CD4-positive, alpha-beta memory T cell (primary cell): ENCODE results near the gene MYB. TPM values are rescaled to one million over a fixed set of nuclear protein-coding genes. Genes with fewer than 3 reads are reported as not detected.

ENCODE experiments used
- CTCF ChIA-PET: fragments of 350-600 bp; sonication (Branson Sonifier 250); formaldehyde crosslinking; loops from one replicate; lab custom pipeline; 2021; ENCODE audit warnings: inconsistent platforms; ENCODE audit not compliant: partially characterized antibody; lab: Charles Lee
- POLR2A ChIA-PET: fragments of 350-600 bp; sonication (Branson Sonifier 250); formaldehyde crosslinking; loops from one replicate; lab custom pipeline; 2021; ENCODE audit not compliant: partially characterized antibody; lab: Charles Lee
- DNase-seq, 5 donors: peaks; one replicate each; pipeline versions ENCODE4 v3.0.0 to v3.0.0-alpha.2; 2020 to 2022; ENCODE audit warnings: mixed read lengths in 1 of 5
- H3K27ac ChIP-seq: one replicate; pipeline ENCODE4 v1.7.0; 2013; ENCODE audit warnings: low read depth, low read length
- H3K27me3 ChIP-seq: 2 replicates; pipeline ENCODE4 v1.7.0; 2013; ENCODE audit warnings: mild to moderate bottlenecking, low read length, moderate library complexity; ENCODE audit not compliant: insufficient read depth
- H3K36me3 ChIP-seq: 2 replicates; pipeline ENCODE4 v1.7.0; 2013; ENCODE audit warnings: mild to moderate bottlenecking, low read length, moderate library complexity; ENCODE audit not compliant: insufficient read depth
- H3K4me1 ChIP-seq: 2 replicates; pipeline ENCODE4 v1.7.0; 2013; ENCODE audit warnings: mild to moderate bottlenecking, low read length, moderate library complexity; ENCODE audit not compliant: insufficient read depth
- H3K4me3 ChIP-seq, 2 donors: one replicate each; pipeline ENCODE4 v1.7.0; 2013; ENCODE audit warnings: low read length in 2 of 2, mild to moderate bottlenecking in 1 of 2
- H3K9me3 ChIP-seq, 2 donors: one replicate each; pipeline ENCODE4 v1.7.0; 2013; ENCODE audit warnings: low read length in 2 of 2, control low read depth in 1 of 2; ENCODE audit not compliant: control insufficient read depth in 1 of 2
- H3K27ac Mint-ChIP-seq, 7 donors: one replicate each; pipeline ENCODE4 v1.8.0; 2020 to 2021; ENCODE audit warnings: mixed read lengths in 7 of 7, mild to moderate bottlenecking in 6 of 7, inconsistent platforms in 3 of 7, moderate library complexity in 3 of 7
- H3K27me3 Mint-ChIP-seq, 2 donors: one replicate each; pipeline ENCODE4 v1.8.0; 2020 to 2021; ENCODE audit warnings: mixed read lengths in 2 of 2
- H3K36me3 Mint-ChIP-seq, 2 donors: one replicate each; pipeline ENCODE4 v1.8.0; 2020 to 2021; ENCODE audit warnings: mixed read lengths in 2 of 2, inconsistent platforms in 1 of 2, mild to moderate bottlenecking in 1 of 2
- H3K4me1 Mint-ChIP-seq, 4 donors: one replicate each; pipeline ENCODE4 v1.8.0; 2020 to 2021; ENCODE audit warnings: mixed read lengths in 4 of 4, mild to moderate bottlenecking in 1 of 4
- H3K4me3 Mint-ChIP-seq, 8 donors: one replicate each; pipeline ENCODE4 v1.8.0; 2020 to 2021; ENCODE audit warnings: mixed read lengths in 8 of 8, mild to moderate bottlenecking in 7 of 8, moderate library complexity in 6 of 8, inconsistent platforms in 3 of 8
- H3K9me3 Mint-ChIP-seq, 8 donors: one replicate each; pipeline ENCODE4 v1.8.0; 2020 to 2021; ENCODE audit warnings: mixed read lengths in 8 of 8, mild to moderate bottlenecking in 5 of 8, inconsistent platforms in 3 of 8, moderate library complexity in 1 of 8
- intact Hi-C: fragments of 100-400 bp; cut with micrococcal nuclease; formaldehyde crosslinking; loops from one replicate; pipeline ENCODE4 v1.15.1; 2023
- polyA plus RNA-seq, 2 donors: library from polyadenylated mRNA; unstranded; fragments of 300-500 nt; fragmentation: Illumina TruSeq; gene quantifications; one replicate each; pipeline ENCODE4 v1.2.3, GENCODE V29; 2021
- total RNA-seq, 2 experiments: library from RNA; stranded (reverse); gene quantifications; one replicate each; pipeline ENCODE4 v1.2.3, GENCODE V29; 2021

Gene MYB
- total and polyA plus RNA-seq, 4 experiments from 2014 or later = 0.31 to 4.7 (median 2.1) TPM

- no peaks in the 10 kb centered on the region for H3K4me1 Mint-ChIP-seq
- no peaks in the 10 kb centered on the region for H3K36me3 ChIP-seq
- DNase-seq = no peak
- H3K9me3 ChIP-seq = no peaks in the 10 kb centered on the region
- no peaks in the 10 kb centered on the region for H3K4me1 ChIP-seq
- no peaks in the 10 kb centered on the region for H3K27me3 ChIP-seq
- no peak overlapping the region for H3K4me3 Mint-ChIP-seq
- peak overlapping the region in 1 of 7 donors; percentile 24 for H3K27ac Mint-ChIP-seq
- no peaks in the 10 kb centered on the region for H3K9me3 Mint-ChIP-seq
- H3K4me3 ChIP-seq = no peak overlapping the region
- CTCF ChIA-PET = interaction anchor here (0.9 kb wide), 1 partner anchor 8 kb away, joined by 5 read pairs; no protein-coding TSS in a partner anchor
- POLR2A ChIA-PET = no interaction called here
- peaks cover 0 to 4% of the 10 kb centered on the region in 2 donors for H3K27me3 Mint-ChIP-seq
- no peaks in the 10 kb centered on the region for H3K36me3 Mint-ChIP-seq
- intact Hi-C loops = no loop called here
- no peak overlapping the region for H3K27ac ChIP-seq
Measured at GRCh38 chr6:135170849-135171248, 10.3 kb upstream of the MYB start.

- Mint-ChIP-seq H3K4me1 (peaks cover 0 to 4% (median 0%) of the 10 kb centered on the region in 4 donors), H3K27me3 (peaks cover 0 to 2% of the 10 kb centered on the region in 2 donors), H3K36me3 (no peaks in the 10 kb centered on the region), H3K4me3 (no peak overlapping the region), H3K27ac (peak overlapping the region in 1 of 7 donors; percentile 1), H3K9me3 (no peaks in the 10 kb centered on the region)
- Histone ChIP-seq H3K27me3 (no peaks in the 10 kb centered on the region), H3K4me1 (no peaks in the 10 kb centered on the region), H3K36me3 (no peaks in the 10 kb centered on the region), H3K9me3 (no peaks in the 10 kb centered on the region), H3K4me3 (no peak overlapping the region), H3K27ac (no peak overlapping the region)
- no peak for DNase-seq
- CTCF ChIA-PET = interaction anchor here (1.0 to 1.7 kb wide), 2 partner anchors 10 to 25 kb away, joined by 4 to 5 read pairs; no protein-coding TSS in a partner anchor
- POLR2A ChIA-PET = no interaction called here
- intact Hi-C loops = no loop called here
Measured at GRCh38 chr6:135173242-135173988, 7.7 kb upstream of the MYB start.

GRCh38 chr6:135173989-135174484, 7.1 kb upstream of the MYB start:
- H3K27me3 Mint-ChIP-seq = peaks cover 0 to 2% of the 10 kb centered on the region in 2 donors
- ChIA-PET POLR2A (no interaction called here), CTCF (interaction anchor here (1.7 kb wide), 1 partner anchor 26 kb away, joined by 4 read pairs; no protein-coding TSS in a partner anchor)
- no peaks in the 10 kb centered on the region for H3K9me3 Mint-ChIP-seq
- H3K4me1 Mint-ChIP-seq = peaks cover 0 to 4% (median 0%) of the 10 kb centered on the region in 4 donors
- H3K4me3 Mint-ChIP-seq = no peak overlapping the region
- Histone ChIP-seq H3K4me1 (no peaks in the 10 kb centered on the region), H3K9me3 (no peaks in the 10 kb centered on the region), H3K27ac (no peak overlapping the region), H3K27me3 (no peaks in the 10 kb centered on the region), H3K36me3 (no peaks in the 10 kb centered on the region), H3K4me3 (no peak overlapping the region)
- no peak for DNase-seq
- H3K27ac Mint-ChIP-seq = peak overlapping the region in 1 of 7 donors; percentile 3
- no peaks in the 10 kb centered on the region for H3K36me3 Mint-ChIP-seq
- intact Hi-C loops = no loop called here

- POLR2A ChIA-PET = interaction anchor here (1.6 kb wide), 1 partner anchor 121 kb away, joined by 3 read pairs; the partner anchor contains the start of gene HBS1L
Measured at GRCh38 chr6:135176058-135176457, 5.0 kb upstream of the MYB start.

GRCh38 chr6:135176464-135176863, 4.6 kb upstream of the MYB start:
- intact Hi-C loops = no loop called here
- no peaks in the 10 kb centered on the region for H3K27me3 ChIP-seq
- DNase-seq = no peak
- Mint-ChIP-seq H3K36me3 (peaks cover 0 to 2% of the 10 kb centered on the region in 2 donors), H3K27me3 (no peaks in the 10 kb centered on the region), H3K9me3 (no peaks in the 10 kb centered on the region), H3K27ac (no peak overlapping the region), H3K4me3 (no peak overlapping the region), H3K4me1 (peaks cover 3 to 9% (median 6%) of the 10 kb centered on the region in 4 donors)
- H3K4me1 ChIP-seq = no peaks in the 10 kb centered on the region
- H3K9me3 ChIP-seq = no peaks in the 10 kb centered on the region
- ChIA-PET CTCF (interaction anchor here (1.1 to 5.5 kb wide), 3 partner anchors 14 to 31 kb away, joined by 3 to 24 read pairs (median 3); no protein-coding TSS in a partner anchor), POLR2A (interaction anchor here (1.6 kb wide), 1 partner anchor 122 kb away, joined by 3 read pairs; the partner anchor contains the start of gene HBS1L)
- H3K4me3 ChIP-seq = no peak overlapping the region
- no peak overlapping the region for H3K27ac ChIP-seq
- H3K36me3 ChIP-seq = no peaks in the 10 kb centered on the region

More at GRCh38 chr6:135176058-135176457, 5.0 kb upstream of the MYB start:
- H3K36me3 Mint-ChIP-seq = peaks cover 0 to 2% of the 10 kb centered on the region in 2 donors
- CTCF ChIA-PET = interaction anchor here (5.5 kb wide), 1 partner anchor 13 kb away, joined by 24 read pairs; no protein-coding TSS in a partner anchor
- Histone ChIP-seq H3K9me3 (no peaks in the 10 kb centered on the region), H3K4me1 (no peaks in the 10 kb centered on the region), H3K36me3 (no peaks in the 10 kb centered on the region), H3K27me3 (no peaks in the 10 kb centered on the region), H3K27ac (no peak overlapping the region), H3K4me3 (no peak overlapping the region)
- peaks cover 3 to 9% (median 6%) of the 10 kb centered on the region in 4 donors for H3K4me1 Mint-ChIP-seq
- peak overlapping the region in 1 of 7 donors; percentile 53 for H3K27ac Mint-ChIP-seq
- H3K9me3 Mint-ChIP-seq = no peaks in the 10 kb centered on the region
- no peak for DNase-seq
- no peak overlapping the region for H3K4me3 Mint-ChIP-seq
- intact Hi-C loops = no loop called here
- H3K27me3 Mint-ChIP-seq = no peaks in the 10 kb centered on the region

- no peaks in the 10 kb centered on the region for H3K36me3 ChIP-seq
- peaks cover 12 to 28% (median 17%) of the 10 kb centered on the region in 4 donors for H3K4me1 Mint-ChIP-seq
- H3K9me3 Mint-ChIP-seq = no peaks in the 10 kb centered on the region
- H3K27me3 Mint-ChIP-seq = no peaks in the 10 kb centered on the region
- no peak overlapping the region for H3K4me3 ChIP-seq
- H3K27me3 ChIP-seq = no peaks in the 10 kb centered on the region
- no peak for DNase-seq
- H3K36me3 Mint-ChIP-seq = peaks cover 0 to 9% of the 10 kb centered on the region in 2 donors
- POLR2A ChIA-PET = interaction anchor here (2.2 kb wide), 1 partner anchor 1111 kb away, joined by 7 read pairs; the partner anchor contains the start of gene BCLAF1
- peak overlapping the region in 3 of 7 donors; percentile 8 to 93 (median 80) for H3K27ac Mint-ChIP-seq
- no peaks in the 10 kb centered on the region for H3K9me3 ChIP-seq
- H3K4me1 ChIP-seq = peaks cover 12% of the 10 kb centered on the region
- no peak overlapping the region for H3K27ac ChIP-seq
- CTCF ChIA-PET = interaction anchor here (1.3 to 5.5 kb wide), 3 partner anchors 17 to 128 kb away, joined by 3 to 24 read pairs (median 4); no protein-coding TSS in a partner anchor
- intact Hi-C loops = no loop called here
- peak overlapping the region in 3 of 8 donors; percentile 15 to 40 (median 38) for H3K4me3 Mint-ChIP-seq
Measured at GRCh38 chr6:135179372-135179771, 1.7 kb upstream of the MYB start.
